CD4-positive, alpha-beta T cell treated with Interferon alpha-2 for 1 hour (primary cell): ENCODE measurements around the gene LRRFIP1.

Experiments
- DNase-seq, 2 donors: peaks; one replicate each; pipeline ENCODE4 v3.0.0-alpha.2; 2020 to 2022

LRRFIP1 gene

DNA sequence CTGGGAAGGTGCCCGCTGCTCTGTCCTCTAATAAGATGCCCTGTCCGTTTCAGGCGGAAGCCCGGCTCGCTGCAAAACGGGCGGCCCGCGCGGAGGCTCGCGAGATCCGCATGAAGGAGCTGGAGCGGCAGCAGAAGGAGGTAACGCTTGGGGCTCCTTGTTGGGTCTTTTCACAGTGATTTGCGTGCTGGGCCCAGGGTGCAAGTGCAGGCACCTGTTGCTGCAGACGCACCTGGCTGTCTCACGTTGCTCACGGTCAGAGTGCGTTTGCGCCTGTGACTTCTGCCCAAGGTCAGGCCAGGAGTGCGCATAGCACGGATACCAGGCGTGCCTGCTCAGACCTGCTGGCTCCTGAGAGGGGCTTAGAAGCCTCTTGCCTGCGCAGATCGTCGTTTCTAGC lies 81.1 kb downstream of the LRRFIP1 start:
- DNase-seq = no peak

DNA sequence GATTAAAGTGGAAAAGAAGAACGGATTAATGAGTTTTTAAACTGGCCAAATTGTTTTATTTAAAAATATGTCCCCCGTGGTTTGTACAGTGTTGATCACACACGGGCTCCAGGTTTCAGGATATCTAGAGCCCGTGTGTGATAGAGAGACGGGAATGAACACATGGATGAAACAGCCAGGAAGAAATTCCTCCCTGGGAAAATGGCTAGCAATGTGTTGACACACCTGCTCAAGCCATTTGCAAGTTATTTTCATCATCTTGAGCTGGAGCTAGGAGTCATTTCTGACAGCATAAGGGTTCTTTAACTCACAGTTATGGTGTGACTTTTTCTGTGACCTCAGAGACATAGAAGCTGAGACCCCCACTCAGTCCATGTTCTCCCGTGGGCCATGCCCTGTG lies 81.6 kb downstream of the LRRFIP1 start:
- DNase-seq = no peak

DNA sequence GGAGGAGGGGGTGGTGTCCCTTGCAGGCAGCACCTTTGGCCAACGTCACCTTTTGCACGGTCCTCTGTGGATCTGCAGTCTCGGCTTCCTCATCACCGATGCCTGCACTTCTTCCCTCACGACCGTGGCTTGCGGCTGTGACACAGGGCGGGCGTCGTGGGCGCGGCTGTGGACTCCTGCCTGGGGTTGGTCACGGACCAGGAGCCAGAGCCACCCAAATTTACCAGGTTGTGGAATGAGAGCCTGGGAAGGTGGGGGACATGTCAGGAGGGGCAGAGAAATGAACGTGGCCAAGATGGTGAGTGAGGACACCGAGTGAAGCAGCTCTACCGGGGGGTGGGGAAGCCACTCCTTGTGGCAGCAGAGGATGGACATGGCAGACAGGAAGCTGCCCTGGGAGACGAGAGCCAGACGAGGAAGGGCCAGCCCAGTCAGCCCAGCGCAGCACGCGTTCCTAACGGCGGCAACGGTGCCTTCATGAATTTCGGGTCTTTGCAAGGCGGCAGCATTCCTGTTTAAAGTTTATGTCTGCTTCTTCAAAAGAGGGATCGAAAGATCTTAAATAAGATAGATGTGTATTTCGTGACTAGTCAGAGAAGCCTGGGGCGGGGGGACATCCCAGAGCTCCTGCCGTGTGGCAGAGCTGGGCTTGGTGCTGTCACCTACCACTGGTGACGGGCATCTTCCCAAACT lies 84.2 kb downstream of the LRRFIP1 start:
- no peak for DNase-seq

DNA sequence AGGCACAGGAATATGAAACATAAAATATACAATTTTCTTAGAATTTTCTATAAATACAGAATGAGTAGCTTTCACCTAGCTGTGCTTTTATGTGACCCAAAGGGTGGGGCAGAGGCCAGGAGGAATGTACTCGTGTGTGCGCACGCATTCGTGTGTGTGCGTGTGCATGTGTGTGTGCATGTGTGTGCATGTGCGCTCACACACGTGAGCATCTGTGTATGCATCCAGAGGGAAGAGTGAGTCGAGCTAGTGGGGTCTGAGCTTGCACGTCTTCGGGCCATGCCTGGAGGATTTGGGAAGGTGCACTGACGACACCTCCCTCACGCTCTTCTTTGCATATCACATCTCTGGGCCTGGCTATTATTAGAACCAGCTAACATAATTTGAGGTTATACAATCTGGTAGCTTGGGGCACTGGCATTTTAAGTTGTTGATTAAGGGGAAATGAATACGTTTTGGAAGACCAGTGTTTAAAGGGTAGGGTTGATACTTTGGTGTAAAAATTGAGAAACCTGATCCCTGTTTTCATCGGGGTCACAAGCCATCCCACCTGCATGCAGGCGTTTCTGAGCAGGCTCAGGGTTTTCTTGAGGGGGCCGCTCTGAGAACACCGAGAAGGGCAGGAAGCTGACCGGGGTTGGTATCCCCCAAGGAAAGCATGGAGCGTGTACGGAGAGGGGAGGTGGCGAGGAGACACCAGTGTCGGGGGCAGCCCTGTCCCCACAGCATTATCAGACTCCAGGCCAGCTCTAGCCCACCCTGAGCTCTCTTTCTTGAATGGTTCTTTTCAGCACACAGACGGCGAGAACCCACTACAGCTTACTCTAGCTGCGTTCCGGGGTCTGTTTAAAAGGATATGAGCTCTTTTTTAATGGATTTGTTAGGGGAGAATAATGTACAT lies 85.3 kb downstream of the LRRFIP1 start:
- no peak for DNase-seq

DNA sequence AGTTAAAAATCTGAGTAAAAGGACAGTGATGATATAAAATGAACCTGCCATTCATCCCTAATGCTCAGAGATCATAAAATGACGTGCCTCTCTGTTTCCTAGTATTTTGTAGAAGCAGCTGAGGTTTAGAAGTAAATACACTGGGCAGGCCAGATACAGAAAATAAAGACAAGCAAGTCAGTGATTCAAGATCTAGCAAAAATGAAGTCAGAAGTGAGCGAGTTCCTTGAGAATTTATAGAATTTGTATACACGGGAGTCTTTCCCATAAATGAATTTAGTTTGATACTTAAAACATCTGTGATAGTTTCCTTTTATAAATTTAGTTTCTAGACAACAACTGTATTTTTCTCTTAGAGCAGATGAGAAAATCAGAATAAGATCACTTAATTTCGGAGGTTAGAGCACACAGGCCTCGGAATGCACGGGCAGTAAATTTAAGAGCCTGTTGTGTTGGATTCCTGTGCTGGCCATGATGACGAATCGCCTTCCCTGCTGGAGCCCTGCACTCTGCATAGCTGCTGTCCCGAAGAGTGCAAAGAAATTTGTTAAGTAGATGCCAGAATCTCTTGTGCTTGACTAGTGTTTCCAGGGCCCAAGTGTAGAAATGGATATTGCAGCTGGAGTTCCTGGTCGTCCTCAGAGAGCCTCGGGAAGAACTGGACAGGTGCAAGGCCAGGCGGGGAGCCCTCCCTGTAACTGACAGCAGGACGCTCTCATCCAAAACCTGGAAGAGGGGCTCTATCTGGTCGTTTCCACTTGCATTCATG lies 87.5 kb downstream of the LRRFIP1 start:
- no peak for DNase-seq

- DNase-seq = no peak
These were observed 88.1 kb downstream of the LRRFIP1 start for GRCh38 chr2:237715459-237715947.

- no peak for DNase-seq
These were observed 88.6 kb downstream of the LRRFIP1 start for GRCh38 chr2:237716011-237716410.

DNA sequence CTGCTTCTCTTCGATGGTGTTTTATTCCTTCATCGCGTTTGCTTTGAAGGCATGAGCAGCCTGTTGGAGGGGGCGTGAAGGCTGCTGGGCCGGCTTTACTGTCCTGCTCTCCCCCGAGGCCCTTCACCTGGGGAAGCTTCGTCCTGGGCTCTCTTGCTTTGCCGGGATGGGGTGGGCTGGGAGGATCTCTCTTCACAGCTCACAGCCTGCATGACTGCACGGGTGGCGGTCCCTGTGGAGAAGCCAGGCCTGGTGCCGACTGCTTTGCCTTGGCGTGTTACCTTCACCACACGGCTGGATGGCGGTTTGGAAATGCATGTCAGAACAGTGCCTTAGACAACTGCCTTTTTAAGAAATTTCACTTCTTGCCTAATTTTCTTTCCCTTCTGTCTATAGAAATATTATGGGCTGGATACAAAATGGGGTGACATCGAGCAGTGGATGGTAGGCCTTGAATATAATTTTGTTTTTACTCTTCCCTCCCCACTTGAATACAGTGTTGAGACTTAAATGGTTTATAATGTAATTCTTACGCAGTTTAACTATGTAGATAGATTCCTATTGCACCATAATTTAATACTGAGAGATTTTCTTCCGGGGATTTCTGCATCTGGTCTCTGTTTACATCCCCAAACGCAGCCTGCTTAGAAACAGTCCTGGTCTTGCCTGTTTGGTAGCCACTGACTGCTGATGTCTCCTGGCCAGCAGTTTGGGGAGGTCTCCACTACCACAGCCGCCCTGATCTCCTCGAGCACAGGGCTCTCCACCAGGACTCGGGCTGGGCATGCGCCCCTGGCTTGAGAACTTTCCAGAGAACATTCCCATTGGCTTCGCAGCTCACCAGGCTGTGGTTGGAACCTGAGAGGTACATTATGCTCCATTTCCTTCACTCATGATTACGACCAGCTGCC lies 90.2 kb downstream of the LRRFIP1 start:
- no peak for DNase-seq

DNA sequence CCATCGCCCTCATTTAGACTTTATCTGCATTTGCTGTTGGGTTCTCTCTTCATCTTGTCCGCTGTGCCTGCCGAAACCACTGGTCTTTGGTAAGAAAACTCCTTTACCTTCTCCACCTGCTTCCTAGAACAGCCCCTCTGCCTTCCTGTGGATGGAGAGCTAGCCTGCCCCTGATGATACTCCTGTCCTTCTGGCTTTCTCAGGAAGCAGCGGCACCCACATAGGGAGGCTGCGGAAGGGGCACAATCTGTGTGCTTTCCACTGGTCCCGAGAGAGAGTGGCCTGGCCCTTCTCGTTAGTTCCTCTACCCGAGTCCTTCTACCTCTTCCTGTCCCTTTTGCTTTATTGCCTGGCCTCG lies 90.9 kb downstream of the LRRFIP1 start:
- DNase-seq = no peak

GRCh38 chr2:237720444-237720843 lies 93.1 kb downstream of the LRRFIP1 start:
- DNase-seq = no peak

DNA sequence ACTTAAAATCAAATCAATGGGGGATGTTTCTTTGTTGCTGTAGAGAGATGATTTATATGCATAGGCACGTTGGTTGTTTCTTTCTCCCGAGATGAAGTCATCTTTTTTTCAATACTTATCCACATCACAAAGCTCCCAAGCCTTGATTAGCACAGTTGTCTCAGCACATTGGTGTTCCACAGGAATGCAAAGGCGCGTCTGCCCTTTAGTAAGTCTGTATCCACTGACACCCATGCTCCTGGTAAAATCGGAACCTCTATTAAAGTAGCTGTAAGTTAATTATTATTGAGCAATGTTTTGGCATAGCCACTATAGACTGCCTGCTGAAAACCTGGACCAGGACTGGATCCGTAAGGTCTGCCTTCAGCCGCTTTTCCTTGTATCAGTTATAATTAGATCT lies 93.6 kb downstream of the LRRFIP1 start:
- no peak for DNase-seq

DNA sequence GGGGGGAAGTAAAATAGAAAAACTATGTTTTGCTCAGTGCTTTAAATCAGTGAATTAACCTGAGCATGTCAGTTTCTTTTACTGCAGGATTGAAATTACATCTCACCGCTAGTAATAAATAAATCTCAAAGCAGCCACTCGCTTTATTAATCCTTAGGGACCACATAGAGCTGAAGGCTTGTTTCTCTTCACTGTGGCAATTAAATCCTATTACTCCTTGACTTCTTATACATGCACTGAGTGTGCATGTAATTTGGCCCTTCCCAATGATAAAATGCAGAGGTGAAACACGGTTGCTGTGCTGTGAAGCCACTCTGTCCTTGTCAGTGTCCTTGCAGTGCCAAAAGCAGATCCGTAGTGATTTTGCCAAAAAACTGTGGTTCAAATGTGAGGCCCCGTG lies 94.1 kb downstream of the LRRFIP1 start:
- DNase-seq = no peak

DNA sequence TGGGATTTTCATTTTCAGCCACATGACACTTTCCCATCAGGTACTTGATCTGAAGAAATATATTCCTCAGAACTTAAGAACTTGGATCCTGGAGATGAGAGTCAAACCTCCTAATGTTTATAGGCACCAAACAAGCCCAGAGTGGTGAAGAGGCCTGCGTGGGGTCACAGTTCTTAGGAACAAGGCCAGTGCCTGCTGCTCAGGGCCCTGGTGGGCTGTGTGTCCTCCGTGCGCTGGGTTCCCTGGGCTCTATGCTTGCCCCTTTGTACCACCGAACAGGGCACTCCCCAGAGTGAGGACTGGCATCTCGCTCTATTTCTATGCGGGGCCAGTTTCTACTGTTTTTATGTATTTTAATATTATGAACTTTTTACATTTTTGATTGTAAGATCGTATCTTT lies 95.2 kb downstream of the LRRFIP1 start:
- no peak for DNase-seq

DNA sequence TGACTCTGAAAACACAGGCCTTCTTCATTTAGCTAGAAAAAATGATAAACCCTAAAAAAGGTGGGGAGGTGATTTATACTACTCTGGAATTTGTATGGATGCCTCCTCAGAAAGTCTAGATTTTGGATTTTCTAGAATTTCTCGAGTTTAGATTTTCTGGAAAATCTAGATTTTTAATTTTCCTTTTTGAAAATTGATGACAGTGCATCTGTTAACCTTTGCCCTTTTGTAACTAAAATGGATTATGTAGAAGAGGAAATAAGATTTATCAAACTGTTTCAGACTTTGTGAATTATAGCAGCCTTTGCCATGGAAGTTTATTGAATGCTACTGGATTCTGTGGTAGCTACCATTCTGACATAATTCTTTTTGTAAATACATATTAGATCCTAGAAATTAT lies 95.6 kb downstream of the LRRFIP1 start:
- no peak for DNase-seq

GRCh38 chr2:237723602-237724001 lies 96.2 kb downstream of the LRRFIP1 start:
- peak in 1 of 2 donors; percentile 30 for DNase-seq

DNA sequence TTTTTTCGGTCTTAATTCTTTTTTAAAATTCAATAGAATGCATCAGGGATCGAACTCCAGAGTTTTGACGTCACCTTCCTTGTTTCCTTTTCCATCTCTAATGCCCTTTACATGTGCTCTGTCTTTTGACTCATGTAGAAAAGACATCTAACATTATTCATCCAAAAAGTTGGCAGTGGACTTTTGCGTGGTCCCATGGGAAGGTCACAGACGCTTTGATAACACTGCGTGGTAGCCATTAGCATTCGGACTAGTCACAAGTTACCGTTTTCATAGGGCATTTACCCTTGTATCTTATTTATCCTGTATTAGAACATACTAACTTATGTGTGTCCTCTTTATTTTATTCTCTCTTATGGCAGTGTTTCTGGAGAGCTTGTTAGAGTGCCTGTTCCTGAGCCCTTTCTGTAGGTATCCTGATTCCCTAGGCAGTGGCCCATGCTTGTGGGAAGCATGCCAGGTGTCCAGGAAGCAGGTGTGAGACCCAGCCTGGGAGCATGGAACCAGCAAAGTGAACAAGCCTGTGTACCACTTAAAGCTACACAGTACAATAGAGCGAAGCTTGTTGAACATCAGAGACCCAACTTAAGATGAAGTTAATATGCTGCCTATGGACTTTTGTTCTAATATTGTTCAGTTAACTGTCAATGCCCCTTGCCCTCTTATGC lies 97.6 kb downstream of the LRRFIP1 start:
- no peak for DNase-seq

GRCh38 chr2:237725661-237726060 lies 98.3 kb downstream of the LRRFIP1 start:
- no peak for DNase-seq

DNA sequence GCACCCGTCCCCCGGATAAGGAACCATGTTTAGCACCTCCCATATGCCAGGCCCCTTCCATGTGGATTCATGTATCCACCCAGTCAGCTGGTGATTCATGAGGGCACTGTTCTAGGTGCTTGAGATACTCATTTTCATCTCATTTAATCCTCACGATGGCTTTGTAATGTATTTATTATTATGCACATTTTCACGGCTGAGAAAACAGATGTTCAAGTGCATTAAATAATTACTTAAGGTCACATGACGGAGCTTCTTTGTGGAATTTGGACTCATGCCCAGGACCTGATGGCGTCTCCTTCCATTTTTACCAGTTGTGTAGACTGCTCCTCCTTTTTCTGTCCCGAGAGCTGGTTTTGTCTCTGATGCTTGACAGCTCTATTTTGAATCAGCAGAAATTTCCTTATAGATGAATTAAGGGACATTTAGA lies 99.0 kb downstream of the LRRFIP1 start:
- DNase-seq = no peak

GRCh38 chr2:237727363-237727762 lies 100.0 kb downstream of the LRRFIP1 start:
- DNase-seq = no peak

GRCh38 chr2:237729681-237730475 lies 102.5 kb downstream of the LRRFIP1 start:
- DNase-seq = no peak

- DNase-seq = peak in 1 of 2 donors; percentile 30
These were observed 104.3 kb downstream of the LRRFIP1 start for GRCh38 chr2:237731663-237732062.
